Natural killer cell treated with Interleukin-12 subunit alpha and Interleukin-12 subunit beta and Interleukin-15 and Interleukin-18, amount 100 ng/mL, for 72 hours (primary cell): ENCODE measurements around the gene ZNF521. TPM values are rescaled to one million over a fixed set of nuclear protein-coding genes. Genes with fewer than 3 reads are reported as not detected.
A peak's percentile ranks its signal among the peaks of the same experiment; 100 is the strongest.

Source experiments
- ATAC-seq, 2 donors: fragments of 150-1000 bp; cut with Tn5 transposase in 1 of 2; sonication (Bioruptor Pico), chemical (Tn5 transposase) in 1 of 2; 2 replicates each; pipeline ENCODE4 v1.10.0; 2021
- DNase-seq: peaks from one replicate; pipeline ENCODE4 v3.0.0; 2022; ENCODE audit warnings: low spot score
- H3K27ac Mint-ChIP-seq, 2 donors: 1 replicate in 1 of 2; 2 replicates in 1 of 2; pipeline ENCODE4 v1.8.0; 2022; ENCODE audit warnings: mixed read lengths in 2 of 2, mild to moderate bottlenecking in 1 of 2, moderate library complexity in 1 of 2
- H3K27me3 Mint-ChIP-seq, 2 donors: 1 replicate in 1 of 2; 2 replicates in 1 of 2; pipeline ENCODE4 v1.8.0; 2022; ENCODE audit warnings: mixed read lengths in 2 of 2
- H3K36me3 Mint-ChIP-seq: one replicate; pipeline ENCODE4 v1.8.0; 2022; ENCODE audit warnings: mixed read lengths
- H3K4me1 Mint-ChIP-seq, 2 donors: 1 replicate in 1 of 2; 2 replicates in 1 of 2; pipeline ENCODE4 v1.8.0; 2022; ENCODE audit warnings: low read depth in 2 of 2, mixed read lengths in 2 of 2, mild to moderate bottlenecking in 1 of 2
- H3K4me3 Mint-ChIP-seq: one replicate; pipeline ENCODE4 v1.8.0; 2022; ENCODE audit warnings: mixed read lengths
- H3K9me3 Mint-ChIP-seq: 2 replicates; pipeline ENCODE4 v1.8.0; 2022; ENCODE audit warnings: mixed read lengths
- total RNA-seq, 2 donors: library from RNA; stranded (reverse); gene quantifications; one replicate each; pipeline ENCODE4 v1.2.3, GENCODE V29; 2022

Gene ZNF521
- total RNA-seq, 2 donors from 2014 or later, result 1.8 TPM; not detected in 1

DNA sequence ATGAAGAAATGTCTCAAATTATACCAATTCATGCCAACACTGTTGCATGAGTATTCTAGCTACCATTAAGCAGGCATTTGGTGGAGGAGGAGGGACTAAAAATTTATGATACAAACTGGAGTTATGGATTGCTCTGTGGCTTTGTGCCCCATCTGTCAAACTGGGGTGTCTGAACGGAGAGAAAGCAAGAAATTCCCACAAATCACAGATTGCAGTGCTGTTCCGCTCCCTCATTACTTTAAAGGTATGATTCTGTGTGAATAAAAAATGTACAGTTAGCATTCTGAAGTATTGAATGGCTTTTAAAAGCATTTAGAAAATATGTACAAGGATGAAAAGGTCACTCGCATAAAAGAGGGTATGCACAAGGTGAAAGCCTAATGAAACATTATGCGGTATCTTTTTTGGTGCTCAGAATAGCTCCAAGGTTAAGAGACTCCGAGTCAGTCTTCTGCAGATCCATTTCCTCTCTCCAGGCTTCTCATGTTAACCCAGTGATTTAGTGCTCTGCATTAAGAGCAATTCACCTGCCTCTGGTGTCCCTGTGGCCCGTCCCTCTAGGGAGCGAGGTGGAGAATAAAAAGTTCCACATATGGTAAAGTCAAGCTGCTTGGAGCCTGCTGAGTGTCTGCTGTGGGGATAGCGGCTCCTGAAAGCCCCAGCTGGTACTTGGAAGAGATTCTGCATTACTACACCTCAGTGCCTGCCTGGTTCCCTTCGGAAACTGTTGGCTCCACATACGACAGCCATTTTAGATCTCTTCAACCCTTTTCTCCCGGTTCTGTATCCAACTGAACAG is 184.2 kb downstream of the ZNF521 start:
- no peaks in the 10 kb centered on the region for H3K27me3 Mint-ChIP-seq
- no peak overlapping the region for H3K27ac Mint-ChIP-seq
- no peak for ATAC-seq
- peaks cover 26 to 29% of the 10 kb centered on the region in 2 donors for H3K4me1 Mint-ChIP-seq
- H3K4me3 Mint-ChIP-seq, result no peak overlapping the region
- no peak for DNase-seq
- no peaks in the 10 kb centered on the region for H3K36me3 Mint-ChIP-seq
- H3K9me3 Mint-ChIP-seq, result no peaks in the 10 kb centered on the region

DNA sequence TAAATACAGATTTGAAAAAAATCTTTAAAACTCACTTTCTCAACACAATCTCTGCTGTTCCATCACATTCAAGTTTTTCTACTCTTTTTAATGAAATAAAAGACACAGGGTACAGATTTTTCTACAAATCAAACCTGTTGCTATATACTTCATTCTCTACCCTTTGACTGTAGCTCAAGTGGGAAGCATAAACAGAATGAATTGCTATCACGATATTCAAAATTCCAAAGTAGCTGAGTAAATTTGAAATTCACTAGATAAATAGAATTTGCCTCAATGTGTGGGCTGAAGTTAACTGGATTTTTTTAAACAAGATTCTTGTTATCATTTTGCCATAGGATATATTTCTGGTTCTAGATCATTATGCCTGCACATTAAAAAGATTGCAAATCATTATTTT is 185.9 kb downstream of the ZNF521 start:
- H3K4me1 Mint-ChIP-seq, result peaks cover 26 to 29% of the 10 kb centered on the region in 2 donors

DNA sequence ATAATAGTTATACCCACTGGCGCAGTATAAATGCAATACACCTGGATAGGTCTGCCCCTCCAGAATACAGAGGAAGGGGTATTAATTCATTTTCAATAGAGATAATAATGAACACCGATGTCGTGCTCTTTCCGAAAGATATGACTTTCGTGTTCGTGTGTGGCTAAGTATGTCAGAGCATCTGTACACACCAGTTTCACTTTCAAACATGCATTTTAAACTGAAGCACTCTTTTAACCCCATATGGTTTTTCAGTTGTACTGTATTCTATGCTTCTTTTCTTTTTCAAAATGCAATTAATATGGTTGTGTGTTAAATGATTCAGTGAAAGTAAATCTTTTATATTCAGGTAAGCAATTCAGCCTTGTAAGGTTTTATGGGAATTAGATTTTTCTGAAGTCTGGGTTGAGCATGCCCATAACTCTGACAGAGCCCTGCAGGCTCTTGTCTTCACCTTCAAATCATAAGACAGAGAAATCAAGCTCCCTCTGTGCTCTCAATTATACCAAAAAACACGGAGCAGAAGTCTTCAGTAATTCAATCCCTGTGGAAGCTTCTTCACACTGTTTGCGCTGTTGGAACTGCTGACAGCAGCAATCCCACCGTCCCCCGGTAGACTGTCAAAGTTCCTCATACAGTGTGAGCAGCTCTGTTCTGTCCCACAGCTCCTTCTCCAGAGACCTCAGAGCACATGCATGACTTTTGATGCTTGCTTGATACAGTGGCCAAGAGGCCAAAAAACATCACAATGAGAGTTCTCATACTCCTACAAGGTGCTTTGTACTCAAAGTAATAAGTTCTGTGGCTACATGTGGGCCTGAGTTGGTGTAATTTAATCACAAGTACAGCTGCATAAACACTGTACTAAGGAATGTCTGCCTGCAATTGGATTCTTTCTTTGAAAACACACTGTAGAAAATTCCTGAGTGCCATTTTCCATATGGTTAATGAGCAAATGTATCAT is 186.8 kb downstream of the ZNF521 start:
- no peaks in the 10 kb centered on the region for H3K9me3 Mint-ChIP-seq
- ATAC-seq, result peak; percentile 71 to 76
- DNase-seq, result no peak
- peaks cover 26 to 29% of the 10 kb centered on the region in 2 donors for H3K4me1 Mint-ChIP-seq
- H3K36me3 Mint-ChIP-seq, result no peaks in the 10 kb centered on the region
- H3K27ac Mint-ChIP-seq, result peak overlapping the region; percentile 56 to 76
- peak overlapping the region; percentile 91 for H3K4me3 Mint-ChIP-seq
- no peaks in the 10 kb centered on the region for H3K27me3 Mint-ChIP-seq

More for the DNA sequence above, 185.9 kb downstream of the ZNF521 start:
- Mint-ChIP-seq H3K4me3 (no peak overlapping the region), H3K9me3 (no peaks in the 10 kb centered on the region), H3K27me3 (no peaks in the 10 kb centered on the region), H3K36me3 (no peaks in the 10 kb centered on the region), H3K27ac (no peak overlapping the region)
- ATAC-seq, result no peak
- DNase-seq, result no peak

DNA sequence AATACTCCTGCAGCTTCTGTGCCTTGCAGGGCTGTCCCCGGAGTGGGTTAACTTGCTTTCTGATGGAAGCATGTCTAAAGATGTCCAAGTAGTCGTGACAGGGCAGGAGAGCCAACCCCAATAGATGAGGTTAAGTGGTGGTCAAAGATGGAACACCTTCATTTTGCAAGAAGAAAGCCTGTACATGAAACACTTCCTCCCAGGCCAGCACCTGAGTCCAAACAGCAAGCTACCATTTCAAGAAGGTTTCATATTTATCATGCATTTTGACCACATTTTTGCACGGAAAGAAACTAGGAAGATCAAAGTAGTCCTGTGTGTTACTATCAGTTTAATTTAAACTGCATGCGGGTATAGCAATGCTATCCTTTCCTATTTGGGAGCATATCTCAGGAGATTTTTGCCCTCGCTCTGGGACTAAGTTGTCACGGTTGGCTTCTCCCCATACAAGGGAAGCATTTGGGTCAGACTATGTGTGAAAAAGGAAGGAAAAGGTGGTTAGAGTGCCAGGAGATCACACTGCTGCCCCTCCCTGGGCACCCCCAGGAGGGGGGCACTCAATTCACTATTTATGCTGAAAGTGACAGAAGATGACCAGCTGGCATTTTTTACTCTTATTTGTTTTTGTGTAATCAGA is 187.6 kb downstream of the ZNF521 start:
- H3K9me3 Mint-ChIP-seq, result no peaks in the 10 kb centered on the region
- no peaks in the 10 kb centered on the region for H3K36me3 Mint-ChIP-seq
- H3K4me3 Mint-ChIP-seq, result peak overlapping the region; percentile 91
- peak in 1 of 2 donors; percentile 25 for ATAC-seq
- H3K27me3 Mint-ChIP-seq, result no peaks in the 10 kb centered on the region
- DNase-seq, result no peak
- H3K4me1 Mint-ChIP-seq, result peaks cover 28 to 29% of the 10 kb centered on the region in 2 donors
- peak overlapping the region; percentile 56 to 76 for H3K27ac Mint-ChIP-seq

DNA sequence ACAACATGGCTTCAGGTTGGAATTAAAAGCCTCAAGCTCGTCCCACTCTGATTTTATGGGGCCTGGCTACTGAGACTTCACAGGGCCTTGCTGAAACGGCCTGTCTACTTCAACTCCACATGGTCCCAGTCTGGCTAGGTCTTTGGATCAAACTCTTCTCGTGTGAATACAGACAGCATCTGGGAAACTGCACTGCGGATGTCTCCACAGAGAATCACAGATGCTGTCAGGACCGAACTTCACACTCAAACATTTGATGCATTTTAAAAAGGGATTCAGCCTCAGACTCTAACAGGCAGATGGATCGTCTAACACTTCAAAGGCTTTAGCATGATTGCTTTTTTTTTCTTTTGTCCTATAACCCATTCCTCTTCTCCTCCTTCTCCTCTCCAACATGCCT is 198.5 kb downstream of the ZNF521 start:
- Mint-ChIP-seq H3K36me3 (peaks cover 8% of the 10 kb centered on the region), H3K9me3 (no peaks in the 10 kb centered on the region), H3K4me3 (no peak overlapping the region), H3K27ac (no peak overlapping the region), H3K27me3 (peaks cover 0 to 3% of the 10 kb centered on the region in 2 donors), H3K4me1 (peaks cover 0 to 2% of the 10 kb centered on the region in 2 donors)
- no peak for DNase-seq
- ATAC-seq, result no peak

DNA sequence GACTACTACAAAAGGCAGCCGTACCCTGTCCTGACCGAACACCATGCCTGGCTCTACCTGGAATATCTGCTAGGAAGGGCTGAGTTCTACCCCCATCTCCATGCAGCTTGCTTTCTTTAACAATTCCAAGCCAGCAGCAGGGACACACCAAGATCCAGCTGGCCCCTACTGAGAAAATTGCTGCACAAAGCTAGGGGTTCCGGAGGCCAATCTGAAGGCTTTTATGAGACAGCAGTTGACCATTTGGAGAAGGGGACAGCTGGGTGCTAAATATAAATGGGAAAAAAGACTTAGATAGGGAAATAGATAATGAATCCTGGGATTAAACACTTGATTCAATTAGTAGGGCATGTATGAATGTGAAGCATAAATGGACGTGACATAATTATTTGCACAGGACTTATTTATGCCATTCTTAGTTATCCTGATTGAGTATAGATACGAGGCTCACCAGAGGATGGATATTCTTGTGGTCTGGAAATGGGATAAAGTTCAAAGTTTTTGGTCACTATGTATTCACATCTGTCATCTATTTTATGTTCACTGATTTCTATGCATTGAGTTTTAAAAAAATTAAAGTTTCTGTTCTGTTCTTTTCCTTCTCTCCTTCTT is 204.0 kb downstream of the ZNF521 start:
- ATAC-seq, result no peak
- H3K27ac Mint-ChIP-seq, result no peak overlapping the region
- no peaks in the 10 kb centered on the region for H3K36me3 Mint-ChIP-seq
- H3K9me3 Mint-ChIP-seq, result no peaks in the 10 kb centered on the region
- peaks cover 0 to 3% of the 10 kb centered on the region in 2 donors for H3K27me3 Mint-ChIP-seq
- H3K4me3 Mint-ChIP-seq, result no peak overlapping the region
- no peaks in the 10 kb centered on the region for H3K4me1 Mint-ChIP-seq
- no peak for DNase-seq

DNA sequence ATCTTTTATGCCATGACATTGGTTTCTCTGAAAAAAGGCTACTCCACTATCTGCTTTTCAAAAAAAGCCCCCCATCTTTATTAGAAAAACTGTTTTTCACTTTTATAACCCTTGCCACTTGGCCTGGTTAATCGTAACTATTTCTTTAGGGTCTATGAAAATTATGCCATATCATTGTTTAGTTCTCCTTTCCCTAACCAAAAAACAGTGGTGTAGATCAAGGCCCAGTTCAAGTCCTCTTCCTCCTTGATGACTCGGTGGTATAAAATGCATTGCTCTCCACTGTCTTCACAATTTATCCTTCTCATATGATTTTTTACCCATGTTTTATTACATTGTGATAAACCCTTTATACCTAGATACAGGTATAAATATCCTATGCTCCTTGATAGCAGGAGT is 205.5 kb downstream of the ZNF521 start:
- Mint-ChIP-seq H3K27ac (no peak overlapping the region), H3K4me1 (no peaks in the 10 kb centered on the region), H3K9me3 (no peaks in the 10 kb centered on the region), H3K36me3 (no peaks in the 10 kb centered on the region), H3K4me3 (no peak overlapping the region), H3K27me3 (peaks cover 0 to 3% of the 10 kb centered on the region in 2 donors)
- ATAC-seq, result no peak
- DNase-seq, result no peak

DNA sequence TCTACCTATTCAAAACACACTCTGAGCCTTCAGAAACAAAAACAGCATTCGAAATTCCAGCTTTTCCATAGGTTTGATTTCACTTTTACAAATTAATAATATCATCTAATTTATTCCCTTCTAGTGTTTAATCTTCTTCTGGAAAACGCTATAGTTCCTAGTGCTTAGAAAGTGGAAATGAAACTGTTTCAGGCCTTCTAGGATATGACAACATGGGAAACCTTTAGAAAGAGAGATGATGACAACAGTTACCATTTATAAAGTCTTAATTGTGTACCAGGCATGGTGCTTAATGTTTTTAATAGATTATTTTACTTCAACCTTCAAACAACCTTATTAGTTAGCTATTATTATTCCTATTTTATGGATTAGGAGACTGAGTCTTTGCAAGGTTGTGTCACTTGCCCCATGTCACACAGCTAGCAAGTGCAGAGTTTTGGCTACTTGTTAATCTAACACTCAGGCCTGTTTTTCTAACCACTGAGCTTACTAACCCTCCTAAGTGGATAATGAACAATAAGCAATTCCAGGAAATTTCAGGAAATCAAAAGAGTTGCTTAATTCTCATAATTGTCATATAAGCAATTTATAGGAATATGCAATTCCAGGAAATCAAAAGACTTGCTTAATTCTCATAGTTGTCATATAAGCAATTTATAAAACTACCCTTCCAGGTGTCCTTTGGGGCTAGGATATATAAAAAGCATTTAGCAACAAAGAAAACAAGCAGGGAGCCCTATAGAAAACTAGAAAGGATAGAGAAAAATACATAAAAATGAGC is 206.0 kb downstream of the ZNF521 start:
- H3K36me3 Mint-ChIP-seq, result no peaks in the 10 kb centered on the region
- ATAC-seq (no peak), DNase-seq (no peak)
- no peak overlapping the region for H3K27ac Mint-ChIP-seq
- H3K27me3 Mint-ChIP-seq, result no peaks in the 10 kb centered on the region
- H3K9me3 Mint-ChIP-seq, result no peaks in the 10 kb centered on the region
- no peaks in the 10 kb centered on the region for H3K4me1 Mint-ChIP-seq
- no peak overlapping the region for H3K4me3 Mint-ChIP-seq

DNA sequence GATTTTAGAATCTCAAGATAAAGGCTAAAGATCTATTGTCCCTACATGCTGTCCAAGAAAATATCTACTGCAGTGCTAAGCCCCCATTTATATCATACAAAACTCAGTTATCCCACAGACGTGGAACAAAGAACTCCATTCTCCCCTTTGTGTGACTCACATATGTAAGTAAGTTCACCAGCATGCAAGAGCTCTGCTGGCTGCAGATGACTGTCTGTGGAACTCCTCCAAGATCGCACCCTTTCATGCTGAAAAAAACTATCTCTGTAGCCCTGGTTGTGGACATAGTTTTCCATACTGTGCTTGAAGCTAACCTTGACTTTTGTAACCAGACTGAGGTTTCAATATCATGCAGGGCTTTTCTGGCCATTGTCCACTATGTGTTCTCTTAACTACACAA is 207.1 kb downstream of the ZNF521 start:
- Mint-ChIP-seq H3K9me3 (no peaks in the 10 kb centered on the region), H3K4me1 (no peaks in the 10 kb centered on the region), H3K27me3 (peaks cover 2 to 7% of the 10 kb centered on the region in 2 donors), H3K36me3 (no peaks in the 10 kb centered on the region), H3K27ac (no peak overlapping the region), H3K4me3 (no peak overlapping the region)
- no peak for DNase-seq
- ATAC-seq, result no peak

DNA sequence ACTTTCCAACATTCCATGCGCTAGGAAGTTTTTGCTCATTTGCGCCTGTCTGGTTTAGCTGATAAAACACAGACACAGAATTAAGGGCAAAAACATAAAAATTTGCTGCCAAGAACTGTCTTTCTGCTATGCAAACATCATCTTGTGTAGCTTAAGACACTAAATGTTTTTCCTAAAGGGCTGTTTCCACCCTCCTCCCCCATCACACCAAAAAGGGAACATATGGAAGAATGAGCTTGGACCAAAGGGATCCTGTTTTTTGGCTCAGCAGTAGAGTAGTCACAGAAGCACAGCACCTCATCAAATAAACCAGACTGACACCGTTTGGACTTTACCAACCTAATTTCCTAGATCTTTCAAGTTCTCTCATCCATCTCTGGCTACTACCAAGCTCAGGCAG is 210.1 kb downstream of the ZNF521 start:
- H3K36me3 Mint-ChIP-seq, result no peaks in the 10 kb centered on the region
- no peaks in the 10 kb centered on the region for H3K4me1 Mint-ChIP-seq
- peaks cover 2 to 8% of the 10 kb centered on the region in 2 donors for H3K27me3 Mint-ChIP-seq
- ATAC-seq (no peak), DNase-seq (no peak)
- H3K27ac Mint-ChIP-seq, result no peak overlapping the region
- H3K4me3 Mint-ChIP-seq, result no peak overlapping the region
- no peaks in the 10 kb centered on the region for H3K9me3 Mint-ChIP-seq

DNA sequence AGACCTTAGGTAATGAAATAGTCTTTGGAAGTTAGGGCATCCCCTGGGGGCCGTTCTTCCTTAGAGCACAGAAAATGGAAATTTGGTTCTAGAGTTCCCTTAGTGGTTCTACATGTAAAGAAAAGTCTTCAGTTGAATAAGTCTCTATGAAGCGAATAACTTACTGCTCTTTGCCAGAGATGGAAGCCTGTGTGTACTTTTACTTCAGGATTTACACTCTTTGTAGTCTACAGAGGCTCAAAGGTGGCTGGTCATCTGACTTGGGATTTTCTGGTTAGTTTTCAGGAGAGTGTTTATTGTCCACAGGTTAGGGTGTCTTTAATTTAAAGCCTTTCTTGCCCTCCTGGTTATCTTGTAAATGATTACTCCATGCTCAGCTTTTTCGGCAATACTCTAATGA is 210.6 kb downstream of the ZNF521 start:
- H3K9me3 Mint-ChIP-seq, result no peaks in the 10 kb centered on the region
- ATAC-seq, result no peak
- no peaks in the 10 kb centered on the region for H3K4me1 Mint-ChIP-seq
- H3K36me3 Mint-ChIP-seq, result no peaks in the 10 kb centered on the region
- H3K4me3 Mint-ChIP-seq, result no peak overlapping the region
- peaks cover 2 to 8% of the 10 kb centered on the region in 2 donors for H3K27me3 Mint-ChIP-seq
- H3K27ac Mint-ChIP-seq, result no peak overlapping the region
- DNase-seq, result no peak

DNA sequence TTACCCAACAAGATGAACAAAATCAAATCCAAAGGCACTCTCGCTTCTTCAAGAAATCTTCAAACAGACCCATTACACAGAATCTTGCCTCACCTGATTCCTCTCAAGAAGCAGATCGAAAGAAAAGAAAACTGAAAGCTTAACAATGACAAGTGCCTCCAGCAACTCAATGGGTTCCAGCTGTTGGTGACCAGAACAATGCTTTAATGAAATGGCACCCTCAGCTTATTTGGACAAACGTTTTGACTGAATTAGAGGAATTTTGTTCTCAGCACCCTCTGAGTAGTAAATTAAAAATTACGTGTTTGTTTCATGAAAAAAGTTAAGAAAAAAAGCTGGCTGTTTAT is 211.0 kb downstream of the ZNF521 start:
- DNase-seq (no peak), ATAC-seq (no peak)
- Mint-ChIP-seq H3K27me3 (peaks cover 2 to 8% of the 10 kb centered on the region in 2 donors), H3K4me3 (no peak overlapping the region), H3K9me3 (no peaks in the 10 kb centered on the region), H3K4me1 (no peaks in the 10 kb centered on the region), H3K27ac (no peak overlapping the region), H3K36me3 (no peaks in the 10 kb centered on the region)
